PC-3 (cell line): ENCODE results near the gene CCNG2. TPM values are rescaled to one million over a fixed set of nuclear protein-coding genes. Genes with fewer than 3 reads are reported as not detected.

ENCODE experiments used
- ATAC-seq: fragments of 200-7000 bp; cut with Tn5 transposase; 2 replicates; pipeline ENCODE4 v1.9.1; 2020; ENCODE audit warnings: mild to moderate bottlenecking, moderate library complexity
- BruUV-seq: library from RNA; stranded (reverse); fragments of 400-500 nt; replicated peaks from 2 replicates; lab custom pipeline; 2021; lab: Mats Ljungman, UMichigan
- CTCF ChIA-PET: fragments of 300-600 bp; sonication (Branson Sonifier 250); formaldehyde crosslinking; loops from one replicate; lab custom pipeline; 2022; ENCODE audit warnings: antibody characterized with exemption; lab: Charles Lee
- POLR2A ChIA-PET: fragments of 300-600 bp; sonication (Branson Sonifier 250); formaldehyde crosslinking; loops from one replicate; lab custom pipeline; 2022; ENCODE audit warnings: antibody characterized with exemption; ENCODE audit not compliant: unreplicated experiment; lab: Charles Lee
- DNase-seq: peaks from one replicate; pipeline ENCODE4 v3.0.0-alpha.2; 2015
- H2AFZ ChIP-seq: fragments of 300-600 bp; sonication (generic); 2 replicates; pipeline ENCODE4 v1.6.0; 2016; ENCODE audit warnings: antibody characterized with exemption, low read length
- H3F3A ChIP-seq: fragments of 300-600 bp; sonication (generic); one replicate; pipeline ENCODE4 v1.6.0; 2017; ENCODE audit warnings: antibody characterized with exemption, low read length, control low read depth, mild to moderate bottlenecking; ENCODE audit not compliant: unreplicated experiment
- H3K27ac ChIP-seq: fragments of 300-600 bp; sonication (generic); 2 replicates; pipeline ENCODE4 v1.5.1; 2016; ENCODE audit warnings: mild to moderate bottlenecking, low read length
- H3K27me3 ChIP-seq: fragments of 300-600 bp; sonication (generic); 2 replicates; pipeline ENCODE4 v1.6.1; 2016; ENCODE audit warnings: low read length, mixed read lengths
- H3K36me3 ChIP-seq: fragments of 300-600 bp; sonication (generic); 2 replicates; pipeline ENCODE4 v1.6.1; 2016; ENCODE audit warnings: low read depth, mixed run types, low read length, mixed read lengths
- H3K4me1 ChIP-seq: fragments of 300-600 bp; sonication (generic); 2 replicates; pipeline ENCODE4 v1.5.1; 2016; ENCODE audit warnings: low read length; ENCODE audit not compliant: insufficient read depth
- H3K4me2 ChIP-seq: fragments of 300-600 bp; sonication (generic); 2 replicates; pipeline ENCODE4 v1.6.0; 2016; ENCODE audit warnings: low read length
- H3K4me3 ChIP-seq: fragments of 300-600 bp; sonication (generic); 2 replicates; pipeline ENCODE4 v1.5.1; 2016; ENCODE audit warnings: mild to moderate bottlenecking, low read length, mixed read lengths
- H3K79me2 ChIP-seq: fragments of 300-600 bp; sonication (generic); 2 replicates; pipeline ENCODE4 v1.6.1; 2017; ENCODE audit warnings: low read length, mixed read lengths
- H3K9ac ChIP-seq: fragments of 300-600 bp; sonication (generic); 2 replicates; pipeline ENCODE4 v1.6.0; 2016; ENCODE audit warnings: mild to moderate bottlenecking, low read length
- H3K9me2 ChIP-seq: fragments of 300-600 bp; sonication (generic); replicated peaks from 2 replicates; pipeline ENCODE4 v1.6.1; 2016; ENCODE audit warnings: mixed run types, low read length, mixed read lengths
- H3K9me3 ChIP-seq: fragments of 300-600 bp; sonication (generic); 2 replicates; pipeline ENCODE4 v1.6.1; 2016; ENCODE audit warnings: low read length, mixed read lengths
- H4K20me1 ChIP-seq: fragments of 300-600 bp; sonication (generic); 2 replicates; pipeline ENCODE4 v1.6.1; 2016; ENCODE audit warnings: low read length, mixed read lengths
- CTCF ChIP-seq: fragments of 300-600 bp; sonication (generic); conservative IDR thresholded peaks from 2 replicates; pipeline ENCODE4 v1.5.1; 2017; ENCODE audit warnings: antibody characterized with exemption, low read depth, mild to moderate bottlenecking, low read length
- EZH2 ChIP-seq: fragments of 300-600 bp; sonication (generic); IDR thresholded peaks from one replicate; pipeline ENCODE4 v1.6.1; 2017; ENCODE audit warnings: antibody characterized with exemption, mild to moderate bottlenecking, low read length; ENCODE audit not compliant: unreplicated experiment
- EZH2phosphoT487 ChIP-seq: fragments of 300-600 bp; sonication (generic); IDR thresholded peaks from 2 replicates; pipeline ENCODE4 v1.6.1; 2018; ENCODE audit warnings: mild to moderate bottlenecking, antibody characterized with exemption, low read length, borderline replicate concordance
- intact Hi-C: fragments of 100-400 bp; cut with micrococcal nuclease; formaldehyde crosslinking; loops from 2 replicates; pipeline ENCODE4 v1.9.0; 2023
- total RNA-seq: library from RNA; depleted of rRNA; stranded (reverse); fragments of >200 nt; gene quantifications from 2 replicates; pipeline ENCODE4 v1.2.3, GENCODE V29; 2014

Gene CCNG2
- total RNA-seq, 1 experiment from 2014 or later = 8.0 TPM

GRCh38 chr4:77199276-77199675, 42.3 kb downstream of the CCNG2 start:
- BruUV-seq = no TSS peak
- Histone ChIP-seq H3K4me3 (no peak overlapping the region), H3K27ac (no peak overlapping the region), H3K79me2 (no peaks in the 10 kb centered on the region), H4K20me1 (no peaks in the 10 kb centered on the region), H3K4me1 (peaks cover 32% of the 10 kb centered on the region), H3K9me2 (no peaks in the 10 kb centered on the region), H3K4me2 (no peak overlapping the region), H3K9me3 (no peaks in the 10 kb centered on the region), H3K36me3 (no peaks in the 10 kb centered on the region), H3F3A (no peaks in the 10 kb centered on the region), H2AFZ (no peak overlapping the region), H3K9ac (no peak overlapping the region), H3K27me3 (no peaks in the 10 kb centered on the region)
- ChIA-PET POLR2A (no interaction called here), CTCF (no interaction called here)
- DNase-seq (no peak), ATAC-seq (no peak)
- intact Hi-C loops = no loop called here
- TF ChIP-seq EZH2phosphoT487 = no peak
- no peak for TF ChIP-seq EZH2
- no peak for TF ChIP-seq CTCF

GRCh38 chr4:77199701-77200100, 42.7 kb downstream of the CCNG2 start:
- TF ChIP-seq EZH2 = no peak
- TF ChIP-seq EZH2phosphoT487 = no peak
- TF ChIP-seq CTCF = no peak
- Histone ChIP-seq H3K36me3 (no peaks in the 10 kb centered on the region), H3K9me2 (no peaks in the 10 kb centered on the region), H3K4me3 (no peak overlapping the region), H3K27me3 (no peaks in the 10 kb centered on the region), H4K20me1 (no peaks in the 10 kb centered on the region), H3K79me2 (no peaks in the 10 kb centered on the region), H3F3A (no peaks in the 10 kb centered on the region), H3K9ac (no peak overlapping the region), H2AFZ (no peak overlapping the region), H3K4me1 (peaks cover 32% of the 10 kb centered on the region), H3K9me3 (no peaks in the 10 kb centered on the region), H3K27ac (no peak overlapping the region), H3K4me2 (no peak overlapping the region)
- no TSS peak for BruUV-seq
- POLR2A ChIA-PET = no interaction called here
- DNase-seq (no peak), ATAC-seq (no peak)
- intact Hi-C loops = no loop called here
- CTCF ChIA-PET = no interaction called here

GRCh38 chr4:77201343-77201742, 44.3 kb downstream of the CCNG2 start:
- intact Hi-C loops = no loop called here
- Histone ChIP-seq H3K27ac (peak overlapping the region; percentile 98), H4K20me1 (no peaks in the 10 kb centered on the region), H3K9me2 (no peaks in the 10 kb centered on the region), H3F3A (no peaks in the 10 kb centered on the region), H3K27me3 (no peaks in the 10 kb centered on the region), H3K9me3 (no peaks in the 10 kb centered on the region), H3K4me2 (peak overlapping the region; percentile 78), H3K4me1 (peaks cover 32% of the 10 kb centered on the region), H2AFZ (no peak overlapping the region), H3K9ac (peak overlapping the region; percentile 72), H3K36me3 (no peaks in the 10 kb centered on the region), H3K4me3 (peak overlapping the region; percentile 23; the same call in 1 of the 2 replicates), H3K79me2 (no peaks in the 10 kb centered on the region)
- ChIA-PET CTCF (interaction anchor here (0.8 kb wide), 1 partner anchor 11 kb away, joined by 3 read pairs; no protein-coding TSS in a partner anchor), POLR2A (interaction anchor here (0.6 kb wide), 1 partner anchor 11 kb away, joined by 3 read pairs; no protein-coding TSS in a partner anchor)
- no TSS peak for BruUV-seq
- TF ChIP-seq EZH2 = no peak
- no peak for TF ChIP-seq CTCF
- TF ChIP-seq EZH2phosphoT487 = no peak
- DNase-seq (peak; percentile 78), ATAC-seq (peak; percentile 57)
